HepG2 (cell line): Measurements from ENCODE around the gene CSF1R. TPM values are rescaled to one million over a fixed set of nuclear protein-coding genes. Genes with fewer than 3 reads are reported as not detected.

Source experiments
- ATAC-seq: fragments of 200-7000 bp; cut with Tn5 transposase; 3 replicates; pipeline ENCODE4 v1.9.1; 2020; ENCODE audit warnings: mild to moderate bottlenecking, moderate library complexity
- BruUV-seq: library from RNA; stranded (reverse); fragments of 400-500 nt; replicated peaks from 2 replicates; lab custom pipeline; 2021; lab: Mats Ljungman, UMichigan
- CTCF ChIA-PET: fragments of 300-600 bp; formaldehyde crosslinking; extraction: SDS; loops from one replicate; lab custom pipeline; 2021; ENCODE audit warnings: low total read pairs, inconsistent platforms, low intra/inter-chr PET ratio; lab: Yijun Ruan, JAX
- POLR2A ChIA-PET: fragments of 350-600 bp; sonication (Branson Sonifier 250); formaldehyde crosslinking; loops from one replicate; lab custom pipeline; 2020; ENCODE audit warnings: antibody characterized with exemption, inconsistent platforms; lab: Yijun Ruan, JAX
- DNase-seq: peaks from one replicate; pipeline ENCODE4 v3.0.0-alpha.2; 2015; ENCODE audit warnings: low spot score
- FAIRE-seq: peaks from 3 replicates; lab custom pipeline; 2011; peaks lifted over from hg19 to GRCh38; lab: Jason Lieb, UNC
- H2AFZ ChIP-seq: one replicate; pipeline ENCODE4 v1.6.1; 2011; ENCODE audit warnings: low read length, inconsistent platforms
- H3K27ac ChIP-seq: fragments of 300-600 bp; 3 replicates; pipeline ENCODE4 v1.8.0; 2011; ENCODE audit warnings: mixed run types, mild to moderate bottlenecking, mixed read lengths, low read length, inconsistent platforms; ENCODE audit not compliant: insufficient read depth; ENCODE audit errors: extremely low read length
- H3K27me3 ChIP-seq, 2 experiments: fragments of 200-600 bp in 1 of 2; 2 replicates in 1 of 2; 3 replicates in 1 of 2; pipeline versions ENCODE4 v1.6.0 to v1.8.0; 2011; ENCODE audit warnings: low read length in 2 of 2, mild to moderate bottlenecking in 2 of 2, moderate library complexity in 2 of 2, inconsistent platforms in 1 of 2; ENCODE audit not compliant: insufficient read depth in 2 of 2, control insufficient read depth in 1 of 2
- H3K36me3 ChIP-seq, 2 experiments: fragments of 200-600 bp in 1 of 2; replicated peaks in 1 of 2; 2 replicates in 1 of 2; 3 replicates in 1 of 2; pipeline versions ENCODE4 v1.5.1 to v1.8.0; 2011; ENCODE audit warnings: low read length in 2 of 2, inconsistent platforms in 1 of 2; ENCODE audit not compliant: insufficient read depth in 2 of 2, control insufficient read depth in 1 of 2
- H3K4me1 ChIP-seq: 2 replicates; pipeline ENCODE4 v1.5.1; 2012; ENCODE audit warnings: low read length, inconsistent platforms; ENCODE audit not compliant: insufficient read depth
- H3K4me2 ChIP-seq: 2 replicates; pipeline ENCODE4 v1.6.0; 2011; ENCODE audit warnings: low read depth, low read length, inconsistent platforms
- H3K4me3 ChIP-seq, 3 experiments: fragments of 200-600 bp in 1 of 3; sonication (generic), shearing (Covaris generic) in 1 of 3; replicated peaks in 1 of 3; 2 replicates each; pipeline ENCODE4 v1.5.1; 2011 to 2016; ENCODE audit warnings: low read length in 3 of 3, inconsistent platforms in 2 of 3, low read depth in 2 of 3, mild to moderate bottlenecking in 2 of 3, control low read depth in 1 of 3, mixed read lengths in 1 of 3; ENCODE audit not compliant: insufficient read depth in 1 of 3
- H3K79me2 ChIP-seq: one replicate; pipeline ENCODE4 v1.6.1; 2011; ENCODE audit warnings: low read length, inconsistent platforms; ENCODE audit not compliant: insufficient read depth
- H3K9ac ChIP-seq: 2 replicates; pipeline ENCODE4 v1.6.0; 2011; ENCODE audit warnings: mild to moderate bottlenecking, low read depth, low read length, inconsistent platforms; ENCODE audit not compliant: insufficient read depth
- H3K9me3 ChIP-seq: 2 replicates; pipeline ENCODE4 v1.5.1; 2012; ENCODE audit warnings: mild to moderate bottlenecking, low read length
- H4K20me1 ChIP-seq: 2 replicates; pipeline ENCODE4 v1.6.0; 2011; ENCODE audit warnings: inconsistent platforms, mild to moderate bottlenecking, low read length, moderate library complexity; ENCODE audit not compliant: insufficient read depth
- CAMTA2 ChIP-seq: sonication (generic); formaldehyde crosslinking; IDR thresholded peaks from 2 replicates; pipeline ENCODE4 v1.4.0; 2020; ENCODE audit warnings: mild to moderate bottlenecking, missing genetic modification reagents, borderline replicate concordance
- CEBPG ChIP-seq: IDR thresholded peaks from 2 replicates; pipeline ENCODE4 v1.6.1; 2016
- NFKBIZ ChIP-seq: IDR thresholded peaks from 2 replicates; pipeline ENCODE4 v1.6.1; 2018; ENCODE audit warnings: missing genetic modification reagents, missing compliant biosample characterization
- PCBP1 ChIP-seq: fragments of 200-400 bp; formaldehyde crosslinking; IDR thresholded peaks from 2 replicates; pipeline ENCODE4 v1.6.1; 2017; ENCODE audit warnings: mild to moderate bottlenecking, low read depth, low read length, borderline replicate concordance
- PRPF4 ChIP-seq: fragments of 200-400 bp; formaldehyde crosslinking; IDR thresholded peaks from 2 replicates; pipeline ENCODE4 v1.6.1; 2016; ENCODE audit warnings: low read length, low read depth; ENCODE audit not compliant: poor library complexity, severe bottlenecking
- TBX3 ChIP-seq: fragments of 450-650 bp; IDR thresholded peaks from 2 replicates; pipeline ENCODE4 v1.6.1; 2017; ENCODE audit warnings: antibody characterized with exemption, mild to moderate bottlenecking, inconsistent platforms, borderline replicate concordance
- ZNF235 ChIP-seq: sonication (generic); formaldehyde crosslinking; IDR thresholded peaks from 2 replicates; pipeline ENCODE4 v1.8.1; 2023; ENCODE audit warnings: mild to moderate bottlenecking, missing genetic modification reagents, borderline replicate concordance
- ZNF44 ChIP-seq: sonication (generic); formaldehyde crosslinking; IDR thresholded peaks from 2 replicates; pipeline ENCODE4 v1.5.1; 2020; ENCODE audit warnings: mild to moderate bottlenecking, missing genetic modification reagents
- ZNF570 ChIP-seq: sonication (generic); formaldehyde crosslinking; IDR thresholded peaks from 2 replicates; pipeline ENCODE4 v1.4.0; 2020; ENCODE audit warnings: mild to moderate bottlenecking, missing genetic modification reagents, borderline replicate concordance
- ZNF782 ChIP-seq: sonication (generic); formaldehyde crosslinking; IDR thresholded peaks from 2 replicates; pipeline ENCODE4 v1.4.0; 2020; ENCODE audit warnings: missing genetic modification reagents, mild to moderate bottlenecking, borderline replicate concordance
- ZNF839 ChIP-seq: sonication (generic); formaldehyde crosslinking; IDR thresholded peaks from 2 replicates; pipeline ENCODE4 v1.4.0; 2020; ENCODE audit warnings: missing genetic modification reagents, mild to moderate bottlenecking, borderline replicate concordance
- WGBS: methylation state at CpG from one replicate; pipeline ENCODE4 v1.1.6; 2017; ENCODE audit warnings: low lambda C conversion rate; 5-methylcytosine and 5-hydroxymethylcytosine counted together
- in situ Hi-C: cut with HindIII; loops from 2 replicates; pipeline ENCODE4 v1.10.0; 2017; ENCODE audit warnings: low pct_unique_long_range_greater_than_20kb; ENCODE audit not compliant: extremely low pct_ligation_motif_present
- intact Hi-C: fragments of 100-400 bp; cut with micrococcal nuclease; formaldehyde crosslinking; loops from one replicate; pipeline ENCODE4 v1.10.0; 2022; ENCODE audit not compliant: unreplicated experiment
- polyA plus RNA-seq, 8 experiments: library from polyadenylated mRNA; depleted of rRNA in 3 of 8; stranded (reverse) in 7 of 8; unstranded in 1 of 8; fragments of >200 nt; fragmentation: Illumina TruSeq in 4 of 8; extraction: Trizol in 4 of 8; gene quantifications; 2 replicates each; pipeline versions ENCODE4 v1.2.1 to v1.2.3, GENCODE V29; 2011 to 2016; ENCODE audit warnings: low read depth in 4 of 8, missing spikeins in 1 of 8, mixed read lengths in 1 of 8; ENCODE audit not compliant: insufficient read depth in 1 of 8
- total RNA-seq, 5 experiments: library from RNA; depleted of rRNA; stranded (reverse); fragments of >200 nt; fragmentation: Illumina TruSeq; extraction: Trizol; gene quantifications; 2 replicates each; pipeline ENCODE4 v1.2.3, GENCODE V29; 2016; ENCODE audit warnings: low read depth in 1 of 5
- TF ChIP-seq, protein P1 (sequence below): sonication (generic); formaldehyde crosslinking; IDR thresholded peaks from 2 replicates; pipeline ENCODE4 v1.5.1; 2020; ENCODE audit warnings: missing genetic modification reagents, mild to moderate bottlenecking, borderline replicate concordance
- TF ChIP-seq, protein P2 (sequence below): sonication (generic); formaldehyde crosslinking; conservative IDR thresholded peaks from 2 replicates; pipeline ENCODE4 v1.4.0; 2020; ENCODE audit warnings: mild to moderate bottlenecking, missing genetic modification reagents, moderate library complexity
- TF ChIP-seq, protein P3 (sequence below): IDR thresholded peaks from 2 replicates; pipeline ENCODE4 v1.6.1; 2018; ENCODE audit warnings: missing genetic modification reagents
- TF ChIP-seq, protein P4 (sequence below): sonication (generic); formaldehyde crosslinking; IDR thresholded peaks from 2 replicates; pipeline ENCODE4 v1.8.0; 2022; ENCODE audit warnings: mild to moderate bottlenecking, missing genetic modification reagents; ENCODE audit not compliant: insufficient replicate concordance

Gene CSF1R
- total and polyA plus RNA-seq, 2 of the 13 experiments (the other 11 are each of a cell fraction or from before 2014, with no cell fraction given): 0.01 TPM; not detected in 1

DNA sequence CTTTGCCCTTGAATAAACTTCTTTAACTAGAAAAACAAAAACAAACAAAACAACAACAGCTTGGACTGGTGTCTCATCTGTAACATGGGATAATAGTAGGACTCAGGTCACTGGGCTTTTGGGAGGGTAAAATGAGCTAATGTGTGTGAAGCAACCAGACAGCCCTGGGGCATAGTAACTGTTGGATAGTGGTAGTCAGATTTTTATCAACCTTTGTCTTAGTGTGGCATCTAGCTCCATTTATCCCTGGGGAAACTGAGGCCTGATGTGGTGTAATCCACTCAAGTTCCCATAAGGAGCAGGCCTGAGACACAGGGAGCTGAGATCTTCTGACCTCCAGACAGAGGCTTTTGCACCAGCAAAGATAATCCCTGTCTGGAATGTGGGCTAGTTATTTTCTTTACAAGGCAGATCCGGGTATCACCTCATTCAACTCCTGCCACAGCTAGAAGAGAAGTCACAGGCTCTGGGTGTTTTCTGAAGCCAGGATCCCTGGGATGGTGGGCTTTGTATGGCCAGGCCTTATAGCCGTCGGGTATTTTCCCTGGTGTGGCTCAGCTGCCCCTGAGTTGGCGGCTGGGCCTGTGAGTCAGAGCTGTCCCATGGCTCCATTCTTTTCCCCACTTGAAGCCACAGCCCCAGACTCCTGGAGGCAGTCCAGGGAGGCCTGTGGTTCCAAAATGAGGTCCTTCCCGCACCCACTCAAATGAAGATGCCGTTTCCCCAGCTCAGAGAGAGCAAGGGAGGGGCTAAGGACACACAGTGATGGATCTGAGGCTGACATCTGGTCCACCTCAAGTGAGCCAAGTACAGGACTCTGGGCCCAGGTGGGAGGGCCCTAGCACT, 26.1 kb upstream of the CSF1R start:
- no peaks in the 10 kb centered on the region for H3K9me3 ChIP-seq
- no TSS peak for BruUV-seq
- CTCF ChIA-PET: no interaction called here
- H2AFZ ChIP-seq: no peak overlapping the region
- no peak overlapping the region for H3K9ac ChIP-seq
- no peak overlapping the region for H3K4me2 ChIP-seq
- intact Hi-C loops (no loop called here), in situ Hi-C loops (no loop called here)
- POLR2A ChIA-PET: no interaction called here
- DNase-seq: no peak
- H3K79me2 ChIP-seq: no peaks in the 10 kb centered on the region
- peak; percentile 21 for ATAC-seq
- no peaks in the 10 kb centered on the region for H4K20me1 ChIP-seq
- no peaks in the 10 kb centered on the region for H3K36me3 ChIP-seq
- 7% methylated on average over 6 of the region's 6 CpGs for WGBS
- H3K4me3 ChIP-seq: no peak overlapping the region
- H3K4me1 ChIP-seq: peaks cover 7% of the 10 kb centered on the region; the same call in 1 of the 2 replicates
- no peak overlapping the region for H3K27ac ChIP-seq
- TF ChIP-seq CEBPG (CRISPR knock-in tag): no peak
- TF ChIP-seq ZNF235: no peak
- TF ChIP-seq, protein P1, sequence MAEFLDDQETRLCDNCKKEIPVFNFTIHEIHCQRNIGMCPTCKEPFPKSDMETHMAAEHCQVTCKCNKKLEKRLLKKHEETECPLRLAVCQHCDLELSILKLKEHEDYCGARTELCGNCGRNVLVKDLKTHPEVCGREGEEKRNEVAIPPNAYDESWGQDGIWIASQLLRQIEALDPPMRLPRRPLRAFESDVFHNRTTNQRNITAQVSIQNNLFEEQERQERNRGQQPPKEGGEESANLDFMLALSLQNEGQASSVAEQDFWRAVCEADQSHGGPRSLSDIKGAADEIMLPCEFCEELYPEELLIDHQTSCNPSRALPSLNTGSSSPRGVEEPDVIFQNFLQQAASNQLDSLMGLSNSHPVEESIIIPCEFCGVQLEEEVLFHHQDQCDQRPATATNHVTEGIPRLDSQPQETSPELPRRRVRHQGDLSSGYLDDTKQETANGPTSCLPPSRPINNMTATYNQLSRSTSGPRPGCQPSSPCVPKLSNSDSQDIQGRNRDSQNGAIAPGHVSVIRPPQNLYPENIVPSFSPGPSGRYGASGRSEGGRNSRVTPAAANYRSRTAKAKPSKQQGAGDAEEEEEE (CRISPR knock-in tag): no peak
- TF ChIP-seq CAMTA2 (CRISPR knock-in tag): no peak
- TF ChIP-seq, protein P2, sequence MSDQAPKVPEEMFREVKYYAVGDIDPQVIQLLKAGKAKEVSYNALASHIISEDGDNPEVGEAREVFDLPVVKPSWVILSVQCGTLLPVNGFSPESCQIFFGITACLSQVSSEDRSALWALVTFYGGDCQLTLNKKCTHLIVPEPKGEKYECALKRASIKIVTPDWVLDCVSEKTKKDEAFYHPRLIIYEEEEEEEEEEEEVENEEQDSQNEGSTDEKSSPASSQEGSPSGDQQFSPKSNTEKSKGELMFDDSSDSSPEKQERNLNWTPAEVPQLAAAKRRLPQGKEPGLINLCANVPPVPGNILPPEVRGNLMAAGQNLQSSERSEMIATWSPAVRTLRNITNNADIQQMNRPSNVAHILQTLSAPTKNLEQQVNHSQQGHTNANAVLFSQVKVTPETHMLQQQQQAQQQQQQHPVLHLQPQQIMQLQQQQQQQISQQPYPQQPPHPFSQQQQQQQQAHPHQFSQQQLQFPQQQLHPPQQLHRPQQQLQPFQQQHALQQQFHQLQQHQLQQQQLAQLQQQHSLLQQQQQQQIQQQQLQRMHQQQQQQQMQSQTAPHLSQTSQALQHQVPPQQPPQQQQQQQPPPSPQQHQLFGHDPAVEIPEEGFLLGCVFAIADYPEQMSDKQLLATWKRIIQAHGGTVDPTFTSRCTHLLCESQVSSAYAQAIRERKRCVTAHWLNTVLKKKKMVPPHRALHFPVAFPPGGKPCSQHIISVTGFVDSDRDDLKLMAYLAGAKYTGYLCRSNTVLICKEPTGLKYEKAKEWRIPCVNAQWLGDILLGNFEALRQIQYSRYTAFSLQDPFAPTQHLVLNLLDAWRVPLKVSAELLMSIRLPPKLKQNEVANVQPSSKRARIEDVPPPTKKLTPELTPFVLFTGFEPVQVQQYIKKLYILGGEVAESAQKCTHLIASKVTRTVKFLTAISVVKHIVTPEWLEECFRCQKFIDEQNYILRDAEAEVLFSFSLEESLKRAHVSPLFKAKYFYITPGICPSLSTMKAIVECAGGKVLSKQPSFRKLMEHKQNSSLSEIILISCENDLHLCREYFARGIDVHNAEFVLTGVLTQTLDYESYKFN (CRISPR knock-in tag): no peak
- no peak for TF ChIP-seq ZNF839
- TF ChIP-seq PRPF4: no peak
- TF ChIP-seq, protein P3, sequence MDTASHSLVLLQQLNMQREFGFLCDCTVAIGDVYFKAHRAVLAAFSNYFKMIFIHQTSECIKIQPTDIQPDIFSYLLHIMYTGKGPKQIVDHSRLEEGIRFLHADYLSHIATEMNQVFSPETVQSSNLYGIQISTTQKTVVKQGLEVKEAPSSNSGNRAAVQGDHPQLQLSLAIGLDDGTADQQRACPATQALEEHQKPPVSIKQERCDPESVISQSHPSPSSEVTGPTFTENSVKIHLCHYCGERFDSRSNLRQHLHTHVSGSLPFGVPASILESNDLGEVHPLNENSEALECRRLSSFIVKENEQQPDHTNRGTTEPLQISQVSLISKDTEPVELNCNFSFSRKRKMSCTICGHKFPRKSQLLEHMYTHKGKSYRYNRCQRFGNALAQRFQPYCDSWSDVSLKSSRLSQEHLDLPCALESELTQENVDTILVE: no peak
- TF ChIP-seq TBX3: no peak
- TF ChIP-seq PCBP1: no peak
- TF ChIP-seq ZNF782 (CRISPR knock-in tag): no peak
- TF ChIP-seq, protein P4, sequence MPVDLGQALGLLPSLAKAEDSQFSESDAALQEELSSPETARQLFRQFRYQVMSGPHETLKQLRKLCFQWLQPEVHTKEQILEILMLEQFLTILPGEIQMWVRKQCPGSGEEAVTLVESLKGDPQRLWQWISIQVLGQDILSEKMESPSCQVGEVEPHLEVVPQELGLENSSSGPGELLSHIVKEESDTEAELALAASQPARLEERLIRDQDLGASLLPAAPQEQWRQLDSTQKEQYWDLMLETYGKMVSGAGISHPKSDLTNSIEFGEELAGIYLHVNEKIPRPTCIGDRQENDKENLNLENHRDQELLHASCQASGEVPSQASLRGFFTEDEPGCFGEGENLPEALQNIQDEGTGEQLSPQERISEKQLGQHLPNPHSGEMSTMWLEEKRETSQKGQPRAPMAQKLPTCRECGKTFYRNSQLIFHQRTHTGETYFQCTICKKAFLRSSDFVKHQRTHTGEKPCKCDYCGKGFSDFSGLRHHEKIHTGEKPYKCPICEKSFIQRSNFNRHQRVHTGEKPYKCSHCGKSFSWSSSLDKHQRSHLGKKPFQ (CRISPR knock-in tag): no peak
- TF ChIP-seq NFKBIZ (CRISPR knock-in tag): no peak
- no peak for TF ChIP-seq ZNF570 (CRISPR knock-in tag)
- no peak for TF ChIP-seq ZNF44 (CRISPR knock-in tag)
- H3K27me3 ChIP-seq: peaks cover 2 to 22% of the 10 kb centered on the region in 2 experiments; a peak in 2 of 5 replicates
- no peak for FAIRE-seq
